ENCODE results near the gene SOX5. TPM values are rescaled to one million over a fixed set of nuclear protein-coding genes. Genes with fewer than 3 reads are reported as not detected.

The SOX5 gene
- total and polyA plus RNA-seq, 2 of the 8 experiments (the other 6 are each of a cell fraction or from before 2014, with no cell fraction given): 2.2 to 2.6 TPM

GRCh38 chr12:23831739-23832138 lies 117.7 kb downstream of the SOX5 start:
- Histone ChIP-seq H2AFZ (ENCODE audit: low read length) (no peak overlapping the region), H2BK12ac (ENCODE audit: low read depth, low read length) (no peak overlapping the region), H3K4ac (replicated peaks; ENCODE audit: insufficient read length, low read depth, low read length) (no peak overlapping the region), H4K91ac (replicated peaks; ENCODE audit: insufficient read length, low read length) (no peak overlapping the region), H4K20me1 (replicated peaks in 1 of 2; ENCODE audit: control insufficient read depth in 1 of 2, insufficient read depth in 2 of 2, low read length in 2 of 2) (no peaks in the 10 kb centered on the region), H2AK5ac (ENCODE audit: low read depth, low read length) (no peak overlapping the region), H3K23ac (ENCODE audit: insufficient read length) (no peak overlapping the region), H4K8ac (ENCODE audit: extremely low read depth, insufficient read depth, low read length) (no peak overlapping the region), H3K9me3 (ENCODE audit: insufficient read depth in 2 of 2, low read depth in 1 of 2, low read length in 1 of 2) (no peaks in the 10 kb centered on the region), H3K4me1 (replicated peaks in 1 of 4; ENCODE audit: control insufficient read depth in 3 of 4, insufficient read depth in 4 of 4, low read length in 3 of 4) (peaks cover 0 to 7% (median 0%) of the 10 kb centered on the region in 4 experiments; a peak in 1 of 7 replicates), H3K56ac (replicated peaks; ENCODE audit: insufficient read length, low read depth, low read length) (no peak overlapping the region), H2BK5ac (ENCODE audit: low read depth, low read length) (no peak overlapping the region), H3K79me1 (ENCODE audit: low read depth, low read length) (no peaks in the 10 kb centered on the region), H2BK20ac (ENCODE audit: low read length) (no peak overlapping the region), H3K4me2 (ENCODE audit: insufficient read depth in 1 of 2, low read depth in 2 of 2, low read length in 2 of 2) (no peak overlapping the region), H2BK15ac (ENCODE audit: low read length) (no peak overlapping the region), H2BK120ac (replicated peaks; ENCODE audit: low read depth, low read length) (no peak overlapping the region), H3K79me2 (ENCODE audit: control insufficient read depth in 1 of 2, insufficient read depth in 2 of 2, low read length in 2 of 2) (no peaks in the 10 kb centered on the region), H3K9ac (replicated peaks in 1 of 4; ENCODE audit: extremely low read depth in 1 of 4, low read depth in 3 of 4, low read length in 3 of 4) (no peak overlapping the region; a peak in 1 of 7 replicates), H3K4me3 (ENCODE audit: extremely low read depth in 1 of 4, insufficient read depth in 2 of 4, low read depth in 3 of 4, low read length in 4 of 4) (no peak overlapping the region), H3K14ac (ENCODE audit: insufficient read length) (no peak overlapping the region), H4K5ac (ENCODE audit: insufficient read length, low read depth, low read length) (no peak overlapping the region), H3K23me2 (ENCODE audit: low read depth, low read length) (no peaks in the 10 kb centered on the region; the same call in 1 of the 2 replicates), H3K36me3 (ENCODE audit: control insufficient read depth in 2 of 4, insufficient read depth in 4 of 4, low read length in 3 of 4) (no peaks in the 10 kb centered on the region), H3K27me3 (replicated peaks in 1 of 4; ENCODE audit: control insufficient read depth in 3 of 4, extremely low read depth in 1 of 4, insufficient read depth in 3 of 4, low read length in 3 of 4) (no peaks in the 10 kb centered on the region), H3K18ac (ENCODE audit: extremely low read depth, low read length) (no peak overlapping the region), H3K27ac (ENCODE audit: low read depth, low read length) (no peak overlapping the region)
- no peak for DNase-seq (ENCODE audit: low read depth in 1 of 2, low spot score in 2 of 2)
- TF ChIP-seq POLR2AphosphoS5 (IDR thresholded peaks at IDR 0.05; ENCODE audit: low read depth, low read length) (no peak), CREB1 (IDR thresholded peaks at IDR 0.05) (no peak), BACH1 (IDR thresholded peaks at IDR 0.05; ENCODE audit: low read length) (no peak), CHD2 (IDR thresholded peaks at IDR 0.05; ENCODE audit: low read length) (no peak), NRF1 (IDR thresholded peaks at IDR 0.05; ENCODE audit: low read depth, low read length) (no peak)
- ChIA-PET POLR2A (ENCODE audit: partially characterized antibody) (no interaction called here), CTCF (ENCODE audit: partially characterized antibody) (no interaction called here)
- no peak for FAIRE-seq
- 93% methylated on average over 3 of the region's 3 CpGs; no CpG with 5 or more reads in 1 of the 2 experiments for WGBS, 2 experiments (ENCODE audit: extremely low coverage in 1 of 2, insufficient coverage in 1 of 2, insufficient read length in 1 of 2, insufficient replicate concordance in 2 of 2, low coverage in 1 of 2, low lambda C conversion rate in 2 of 2, missing lambda C conversion rate in 1 of 2)
